T47D (cell line): ENCODE data around the gene UTP18.
"Not testable (repeated sequence)": the region's sequence is repeated elsewhere in the genome, so short reads cannot be mapped to it uniquely, and the experiment has no call there.

Experiments
- DNase-seq, 2 experiments: peaks; one replicate each; pipeline versions ENCODE4 v3.0.0 to v3.0.0-alpha.2; 2011 to 2012; ENCODE audit warnings: low read depth in 1 of 2, low spot score in 1 of 2
- JUND ChIP-seq: IDR thresholded peaks from 2 replicates; pipeline ENCODE4 v1.6.1; 2012; ENCODE audit warnings: low read depth
- in situ Hi-C: cut with HindIII; loops from 2 replicates; pipeline ENCODE4 v1.10.0; 2016; ENCODE audit warnings: low sequenced_read_pairs, low pct_unique_long_range_greater_than_20kb

UTP18 gene

DNA sequence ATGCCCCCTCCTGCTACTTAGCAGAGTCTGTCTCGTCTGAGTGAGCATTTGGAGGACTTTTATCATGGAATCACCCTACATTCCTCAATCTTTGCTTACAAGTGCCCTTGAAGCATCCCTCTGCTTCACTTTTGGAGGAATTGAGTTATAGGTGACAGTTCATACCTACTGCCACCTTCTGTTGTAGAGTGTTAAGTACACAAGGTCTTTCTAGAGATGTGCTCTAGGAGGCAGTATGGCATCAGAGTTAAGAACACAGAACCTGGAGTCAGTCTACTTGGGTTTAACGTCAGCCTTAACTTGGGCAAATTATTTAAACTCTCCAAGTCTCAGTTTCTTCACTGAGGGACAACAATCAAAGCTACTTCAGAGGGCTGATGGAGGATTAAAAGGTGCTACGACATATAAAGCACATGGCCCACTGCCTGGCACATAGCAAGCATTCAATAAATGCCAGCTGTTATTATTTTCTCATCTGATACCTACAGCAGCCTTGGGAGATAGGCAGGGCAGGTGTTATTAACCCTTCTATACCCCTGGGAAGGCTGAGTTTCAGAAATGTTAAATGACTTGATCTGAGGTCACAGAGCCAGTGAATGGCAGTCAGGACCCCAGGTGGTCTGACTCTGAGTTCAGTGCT lies 62.2 kb downstream of the UTP18 start:
- in situ Hi-C loops: no loop called here
- DNase-seq: peak in 1 of 2 experiments; percentile 69
- TF ChIP-seq JUND: no peak

DNA sequence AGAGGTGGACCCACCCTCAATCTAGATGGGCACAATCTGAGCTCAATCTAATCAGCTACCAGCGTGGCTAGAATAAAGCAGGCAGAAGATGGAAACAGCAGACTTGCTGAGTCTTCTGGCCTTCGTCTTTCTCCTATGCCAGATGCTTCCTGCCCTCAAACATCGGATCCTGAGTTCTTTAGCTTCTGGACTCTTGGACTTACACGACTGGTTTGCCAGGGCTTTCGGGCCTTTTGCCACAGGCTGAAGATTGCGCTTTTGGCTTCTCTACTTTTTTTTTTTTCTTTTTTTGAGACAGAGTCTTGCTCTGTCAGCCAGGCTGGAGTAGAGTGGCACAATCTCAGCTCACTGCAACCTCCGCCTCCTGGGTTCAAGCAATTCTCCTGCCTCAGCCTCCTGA lies 65.1 kb downstream of the UTP18 start:
- no peak for TF ChIP-seq JUND
- no peak for DNase-seq
- in situ Hi-C loops: no loop called here

DNA sequence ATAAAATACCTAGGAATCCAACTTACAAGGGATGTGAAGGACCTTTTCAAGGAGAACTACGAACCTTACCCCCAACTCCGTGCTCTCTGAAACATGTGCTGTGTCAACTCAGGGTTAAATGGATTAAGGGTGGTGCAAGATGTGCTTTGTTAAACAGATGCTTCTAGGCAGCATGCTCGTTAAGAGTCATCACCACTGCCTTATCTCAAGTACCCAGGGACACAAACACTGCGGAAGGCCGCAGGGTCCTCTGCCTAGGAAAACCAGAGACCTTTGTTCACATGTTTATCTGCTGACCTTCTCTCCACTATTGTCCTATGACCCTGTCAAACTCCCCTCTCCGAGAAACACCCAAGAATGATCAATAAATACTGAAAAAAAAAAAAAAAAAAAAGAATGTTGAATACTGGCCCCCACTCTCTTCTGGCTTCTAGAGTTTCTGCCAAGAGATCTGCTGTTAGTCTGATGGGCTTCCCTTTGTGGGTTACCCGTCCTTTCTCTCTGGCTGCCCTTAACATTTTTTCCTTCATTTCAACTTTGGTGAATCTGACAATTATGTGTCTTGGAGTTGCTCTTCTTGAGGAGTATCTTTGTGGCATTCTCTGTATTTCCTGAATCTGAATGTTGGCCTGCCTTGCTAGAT lies 70.6 kb downstream of the UTP18 start:
- in situ Hi-C loops, DNase-seq: not testable (repeated sequence)

DNA sequence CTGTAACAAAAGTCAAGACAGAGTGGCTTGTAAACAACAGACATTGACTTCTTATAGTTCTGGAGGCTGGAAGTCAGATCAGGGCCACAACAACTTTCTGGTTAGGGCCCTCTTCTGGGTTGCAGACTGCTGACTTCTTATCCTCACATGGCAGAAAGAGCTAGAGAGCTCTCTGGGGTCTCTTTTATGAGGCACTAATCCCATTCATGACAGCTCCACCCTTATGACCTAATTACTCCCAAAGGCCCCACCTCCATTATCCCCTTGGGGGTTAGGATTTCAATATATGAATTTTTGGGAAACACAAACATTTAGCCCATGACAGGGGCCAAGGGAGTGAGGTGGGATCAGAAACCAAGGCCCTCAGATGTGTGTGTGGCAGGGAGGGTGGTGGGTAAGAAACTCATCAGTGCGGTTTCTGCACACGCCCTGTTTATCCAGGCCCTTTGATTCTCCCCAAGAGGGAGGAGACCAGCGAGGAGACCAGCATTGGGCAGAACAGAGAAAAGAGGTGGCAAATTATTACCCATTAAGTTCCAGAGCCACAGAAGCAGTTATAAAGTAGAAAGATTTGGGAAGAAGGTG lies 74.8 kb downstream of the UTP18 start:
- in situ Hi-C loops: no loop called here
- TF ChIP-seq JUND: no peak
- no peak for DNase-seq

DNA sequence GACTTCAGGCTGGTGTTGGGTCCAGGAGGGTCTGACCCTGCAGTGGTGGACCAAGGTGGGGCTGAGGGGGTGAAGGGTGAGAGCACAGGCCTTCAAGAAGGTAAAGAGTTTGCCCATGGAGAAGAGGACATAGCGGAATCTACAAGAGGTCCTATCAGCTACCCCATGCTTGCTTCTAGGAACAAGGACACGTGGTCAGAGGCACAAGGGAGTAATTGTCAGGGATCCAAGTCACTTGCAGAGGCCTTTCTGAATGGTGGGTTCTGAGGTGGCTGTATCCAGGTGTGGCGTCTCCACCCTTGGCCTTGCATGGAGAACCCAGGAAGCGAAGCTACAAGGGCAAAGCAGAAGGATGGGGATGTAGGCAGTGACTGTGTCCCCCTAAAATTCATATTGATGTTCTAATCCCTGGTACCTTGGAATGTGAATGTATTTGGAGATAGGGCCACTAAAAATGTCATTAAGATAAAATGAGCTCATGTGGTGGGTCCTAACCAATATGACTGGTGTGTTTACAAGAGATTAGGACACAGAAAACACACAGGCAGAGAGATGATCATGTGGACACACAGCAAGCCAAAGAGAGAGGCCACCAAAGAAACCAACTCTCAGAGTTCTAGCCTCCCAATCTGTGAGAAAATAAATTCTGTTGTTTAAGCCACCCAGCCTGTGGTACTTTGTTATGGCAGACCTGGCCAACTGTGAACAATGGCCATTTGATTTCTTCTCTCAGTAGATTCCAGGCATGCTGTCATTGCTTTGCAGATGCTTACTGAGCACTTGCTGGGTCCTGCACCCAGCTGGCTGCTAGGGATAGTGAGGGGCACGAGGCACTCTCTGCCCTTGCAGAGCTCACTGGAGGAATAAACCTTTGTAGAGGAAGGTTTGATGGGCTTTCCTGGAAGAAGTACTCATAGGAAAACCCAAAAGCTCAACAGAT lies 75.8 kb downstream of the UTP18 start:
- DNase-seq: no peak
- in situ Hi-C loops: no loop called here
- TF ChIP-seq JUND: no peak

DNA sequence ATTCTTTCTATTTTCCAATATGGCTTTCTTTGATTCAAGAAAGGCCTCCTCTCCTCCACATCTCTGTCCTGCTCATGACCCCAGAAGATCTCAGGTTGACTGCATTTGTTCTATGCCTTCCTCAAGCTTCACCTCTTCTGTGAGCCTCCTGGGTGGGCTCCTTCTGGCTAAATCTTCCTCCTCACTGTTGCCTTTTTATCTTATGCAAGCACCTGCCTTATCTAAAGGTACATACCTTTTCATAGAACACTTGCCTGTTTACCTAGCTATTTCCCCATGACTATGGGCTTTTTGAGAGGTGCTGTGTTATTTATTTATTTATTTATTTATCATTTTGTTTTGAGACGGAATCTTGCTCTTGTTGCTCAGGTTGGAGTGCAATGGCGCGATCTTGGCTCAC lies 81.1 kb downstream of the UTP18 start:
- TF ChIP-seq JUND: no peak
- in situ Hi-C loops: no loop called here
- DNase-seq: no peak

DNA sequence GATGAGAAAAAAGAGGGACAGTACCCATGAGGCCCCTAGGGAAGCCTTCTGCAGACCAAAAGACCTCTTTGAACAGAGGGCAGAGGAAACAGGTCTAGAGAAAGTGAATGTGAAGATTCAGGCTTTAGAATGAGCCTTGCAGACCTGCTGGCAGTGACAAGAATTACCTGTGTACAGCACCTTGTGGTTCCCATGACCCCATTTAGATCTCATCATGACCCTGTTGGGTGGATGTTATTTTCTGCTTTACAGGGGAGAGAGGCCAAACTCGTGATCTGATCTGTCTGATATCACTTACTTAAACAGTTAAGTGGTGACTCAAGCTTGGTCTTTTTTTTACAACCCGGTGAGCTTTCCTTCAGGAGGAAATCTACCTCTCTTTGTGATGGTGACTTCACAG lies 81.9 kb downstream of the UTP18 start:
- no peak for DNase-seq
- no peak for TF ChIP-seq JUND
- in situ Hi-C loops: no loop called here

DNA sequence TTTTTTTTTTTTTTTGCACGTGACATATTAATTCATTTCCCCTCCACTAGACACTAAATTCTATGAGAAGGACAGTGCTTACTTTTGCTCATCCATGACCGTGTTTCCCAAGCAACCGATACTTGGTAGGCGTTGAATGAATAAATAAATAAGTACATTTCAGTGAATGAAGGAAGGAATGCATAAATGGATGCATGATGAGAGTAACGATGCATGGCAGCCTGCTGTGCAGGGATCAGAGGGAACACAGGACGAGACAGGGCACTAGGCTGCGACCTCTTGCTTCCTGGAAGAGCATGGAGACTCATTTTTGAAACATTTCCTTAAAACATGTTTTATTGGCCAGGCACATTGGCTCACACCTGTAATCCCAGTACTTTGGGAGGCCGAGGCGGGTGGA lies 84.2 kb downstream of the UTP18 start:
- no peak for DNase-seq
- in situ Hi-C loops: no loop called here
- no peak for TF ChIP-seq JUND

DNA sequence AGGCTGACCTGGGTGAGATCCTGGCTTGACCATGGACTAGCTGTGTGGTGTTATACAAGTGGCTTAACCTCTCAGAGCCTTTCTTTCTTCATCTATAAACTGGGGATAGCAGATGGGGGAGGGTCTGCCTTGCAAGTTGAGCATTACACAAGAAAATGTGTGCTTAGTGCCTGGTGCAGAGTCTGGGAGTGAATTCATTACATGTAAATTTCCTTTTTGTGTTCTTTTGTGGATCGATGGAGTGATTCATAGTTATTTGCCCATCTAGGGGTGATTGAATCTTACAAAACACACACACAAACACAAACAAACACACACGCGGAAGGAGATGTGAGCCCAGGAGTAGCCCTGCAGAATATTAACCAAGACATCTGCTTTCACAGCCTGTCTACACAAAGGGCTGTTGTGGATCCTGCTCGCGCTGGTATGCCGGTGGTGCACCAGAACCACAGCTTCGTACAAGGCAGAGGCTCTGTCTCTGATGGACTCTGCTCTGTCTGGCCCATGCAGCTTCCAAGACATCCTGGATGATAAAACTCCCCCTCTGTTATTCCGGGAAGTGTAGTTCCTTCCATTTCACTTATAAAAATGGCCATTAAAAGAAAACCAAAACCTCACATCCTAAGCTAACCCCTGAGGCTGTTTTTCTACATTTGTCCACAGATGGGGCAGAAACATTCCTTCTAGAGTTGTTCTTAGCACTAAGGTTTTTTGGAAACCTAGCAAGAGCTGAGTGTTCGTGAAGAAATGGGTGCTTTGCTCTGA lies 86.1 kb downstream of the UTP18 start:
- DNase-seq: peak in 1 of 2 experiments; percentile 33
- in situ Hi-C loops: no loop called here
- no peak for TF ChIP-seq JUND
